ENCODE measurements around the gene MRPL45. TPM values are rescaled to one million over a fixed set of nuclear protein-coding genes. Genes with fewer than 3 reads are reported as not detected.
A peak's percentile ranks its signal among the peaks of the same experiment; 100 is the strongest.
"Not testable (repeated sequence)": the region's sequence is repeated elsewhere in the genome, so short reads cannot be mapped to it uniquely, and the experiment has no call there.

Gene MRPL45
- polyA plus RNA-seq, 1 donor from 2014 or later = 27.5 TPM

DNA sequence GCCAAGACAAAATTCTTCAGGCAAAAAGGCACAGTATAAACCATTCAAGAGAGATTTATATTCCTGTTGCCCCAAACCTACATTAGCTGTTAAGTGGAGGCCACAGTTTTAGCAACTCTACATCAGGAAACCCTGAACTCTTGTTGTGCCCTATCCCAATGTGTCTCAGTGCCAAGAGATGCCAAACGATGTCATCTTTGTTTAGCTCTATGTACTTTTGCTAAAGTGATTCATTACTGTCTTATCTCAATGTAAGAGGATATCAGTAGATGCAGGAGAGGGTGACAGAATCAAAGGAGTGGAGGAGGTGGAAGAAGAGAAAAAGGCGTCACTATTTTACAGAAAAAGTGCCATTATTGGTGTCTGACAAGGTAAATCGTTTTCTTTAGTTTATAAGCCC, 28.8 kb upstream of the MRPL45 start:
- H3K4me2 ChIP-seq (ENCODE audit: low read length); H3K9ac ChIP-seq (ENCODE audit: low read length); H3K9me2 ChIP-seq (ENCODE audit: insufficient read depth, low read length); H3K36me3 ChIP-seq (ENCODE audit: insufficient read depth, low read length); H3F3A ChIP-seq (ENCODE audit: insufficient read depth, low read length, poor library complexity, severe bottlenecking); H3K9me3 ChIP-seq (ENCODE audit: low read length); H3K27me3 ChIP-seq (ENCODE audit: insufficient read depth, low read depth, low read length); H4K20me1 ChIP-seq (ENCODE audit: insufficient read depth); H2AFZ ChIP-seq (ENCODE audit: low read depth, low read length); H3K27ac ChIP-seq (ENCODE audit: low read length); H3K4me3 ChIP-seq (ENCODE audit: low read length); H3K79me2 ChIP-seq (replicated peaks; ENCODE audit: insufficient read depth, low read length): not testable (repeated sequence)

DNA sequence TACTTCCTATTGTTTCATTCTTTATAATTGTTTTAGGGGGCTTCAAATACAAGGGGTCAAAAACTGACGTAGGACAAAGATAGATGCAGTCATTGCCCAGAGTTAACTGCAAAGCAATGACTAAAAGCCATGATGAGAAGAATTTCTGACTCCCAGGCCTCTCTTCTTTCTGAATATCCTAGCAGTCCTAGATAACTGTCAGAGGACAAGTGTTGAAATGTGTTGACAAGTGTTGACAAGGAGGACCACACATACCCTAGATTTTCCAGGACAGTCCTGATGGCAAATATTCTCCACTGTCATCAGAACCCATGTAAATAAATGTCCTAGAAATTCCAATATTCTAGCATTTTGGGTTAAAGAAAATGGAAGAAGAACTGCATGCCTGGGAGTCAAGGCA, 27.9 kb upstream of the MRPL45 start:
- H3K9me2 ChIP-seq (ENCODE audit: insufficient read depth, low read length); H3K9ac ChIP-seq (ENCODE audit: low read length); H3K27ac ChIP-seq (ENCODE audit: low read length); H3K27me3 ChIP-seq (ENCODE audit: insufficient read depth, low read depth, low read length); H3K4me2 ChIP-seq (ENCODE audit: low read length); H3K9me3 ChIP-seq (ENCODE audit: low read length); H3K36me3 ChIP-seq (ENCODE audit: insufficient read depth, low read length); H3K4me3 ChIP-seq (ENCODE audit: low read length); H4K20me1 ChIP-seq (ENCODE audit: insufficient read depth); H3K79me2 ChIP-seq (replicated peaks; ENCODE audit: insufficient read depth, low read length); H3F3A ChIP-seq (ENCODE audit: insufficient read depth, low read length, poor library complexity, severe bottlenecking); H2AFZ ChIP-seq (ENCODE audit: low read depth, low read length): not testable (repeated sequence)

- not testable (repeated sequence) for H3K4me2 ChIP-seq (ENCODE audit: low read length); H4K20me1 ChIP-seq (ENCODE audit: insufficient read depth); H3K4me3 ChIP-seq (ENCODE audit: low read length); H3K9me3 ChIP-seq (ENCODE audit: low read length); H3F3A ChIP-seq (ENCODE audit: insufficient read depth, low read length, poor library complexity, severe bottlenecking); H3K9ac ChIP-seq (ENCODE audit: low read length); H3K36me3 ChIP-seq (ENCODE audit: insufficient read depth, low read length); H3K27ac ChIP-seq (ENCODE audit: low read length); H3K27me3 ChIP-seq (ENCODE audit: insufficient read depth, low read depth, low read length); H3K9me2 ChIP-seq (ENCODE audit: insufficient read depth, low read length); H3K79me2 ChIP-seq (replicated peaks; ENCODE audit: insufficient read depth, low read length); H2AFZ ChIP-seq (ENCODE audit: low read depth, low read length)
Observed at GRCh38 chr17:38269552-38269951, 27.4 kb upstream of the MRPL45 start.

DNA sequence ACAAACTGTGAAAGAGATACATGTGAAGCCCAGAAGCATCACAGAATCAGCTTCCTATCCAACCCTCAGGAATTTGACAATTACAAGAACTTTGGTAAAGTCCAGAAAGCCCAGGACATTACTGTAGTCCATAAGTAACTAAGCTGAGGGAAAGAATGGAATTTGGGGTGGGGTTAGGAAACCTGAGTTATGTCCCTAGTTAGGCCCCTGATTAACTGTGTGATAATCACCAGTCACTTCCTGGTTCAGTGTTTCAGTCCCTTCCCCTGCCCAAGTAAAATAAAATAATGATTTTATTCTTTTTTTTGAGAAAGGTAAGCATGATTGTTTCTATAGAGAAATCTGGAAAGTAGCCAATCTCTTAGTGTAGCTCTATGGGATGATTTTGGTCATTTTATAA, 11.0 kb upstream of the MRPL45 start:
- H3F3A ChIP-seq (ENCODE audit: insufficient read depth, low read length, poor library complexity, severe bottlenecking); H3K27ac ChIP-seq (ENCODE audit: low read length); H2AFZ ChIP-seq (ENCODE audit: low read depth, low read length); H3K9me3 ChIP-seq (ENCODE audit: low read length); H4K20me1 ChIP-seq (ENCODE audit: insufficient read depth); H3K79me2 ChIP-seq (replicated peaks; ENCODE audit: insufficient read depth, low read length); H3K4me2 ChIP-seq (ENCODE audit: low read length); H3K27me3 ChIP-seq (ENCODE audit: insufficient read depth, low read depth, low read length); H3K9ac ChIP-seq (ENCODE audit: low read length); H3K4me3 ChIP-seq (ENCODE audit: low read length); H3K36me3 ChIP-seq (ENCODE audit: insufficient read depth, low read length); H3K9me2 ChIP-seq (ENCODE audit: insufficient read depth, low read length): not testable (repeated sequence)

DNA sequence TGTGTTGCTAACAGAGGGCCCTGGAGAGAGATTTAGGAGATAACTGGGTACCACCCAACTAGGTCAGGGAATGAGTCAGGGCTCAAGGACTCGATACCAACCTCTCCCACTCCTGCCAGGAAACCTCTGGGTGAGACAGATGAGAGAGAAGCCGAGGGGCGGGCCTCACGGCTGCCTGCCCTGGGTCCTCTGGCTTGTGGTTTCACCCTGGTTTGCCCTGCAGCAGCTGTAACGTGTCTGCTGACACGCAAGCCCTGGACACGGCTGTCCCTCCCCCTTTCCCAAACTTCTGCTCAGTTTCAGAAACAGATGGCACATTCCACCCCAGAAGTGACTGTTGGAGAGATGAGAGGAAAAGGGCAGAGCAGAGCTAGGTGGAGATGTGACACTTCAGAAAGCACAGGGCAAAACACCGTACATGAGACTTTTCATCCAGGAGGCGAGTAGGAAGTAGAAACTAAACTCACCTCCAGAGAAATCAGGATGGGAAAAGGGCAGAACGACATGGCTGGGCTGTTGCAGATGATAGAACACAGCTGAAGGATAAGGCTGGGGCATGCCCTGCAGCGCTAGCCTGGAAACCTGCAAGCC, 10.4 kb upstream of the MRPL45 start:
- H3K4me3 ChIP-seq (ENCODE audit: low read length); H3K9ac ChIP-seq (ENCODE audit: low read length); H2AFZ ChIP-seq (ENCODE audit: low read depth, low read length); H3K27ac ChIP-seq (ENCODE audit: low read length); H3F3A ChIP-seq (ENCODE audit: insufficient read depth, low read length, poor library complexity, severe bottlenecking); H3K79me2 ChIP-seq (replicated peaks; ENCODE audit: insufficient read depth, low read length); H3K9me3 ChIP-seq (ENCODE audit: low read length); H3K9me2 ChIP-seq (ENCODE audit: insufficient read depth, low read length); H3K4me2 ChIP-seq (ENCODE audit: low read length); H3K27me3 ChIP-seq (ENCODE audit: insufficient read depth, low read depth, low read length); H4K20me1 ChIP-seq (ENCODE audit: insufficient read depth); H3K36me3 ChIP-seq (ENCODE audit: insufficient read depth, low read length): not testable (repeated sequence)

- not testable (repeated sequence) for H3K27me3 ChIP-seq (ENCODE audit: insufficient read depth, low read depth, low read length); H3F3A ChIP-seq (ENCODE audit: insufficient read depth, low read length, poor library complexity, severe bottlenecking); H3K9me3 ChIP-seq (ENCODE audit: low read length); H3K9ac ChIP-seq (ENCODE audit: low read length); H4K20me1 ChIP-seq (ENCODE audit: insufficient read depth); H3K27ac ChIP-seq (ENCODE audit: low read length); H3K4me3 ChIP-seq (ENCODE audit: low read length); H3K79me2 ChIP-seq (replicated peaks; ENCODE audit: insufficient read depth, low read length); H2AFZ ChIP-seq (ENCODE audit: low read depth, low read length); H3K9me2 ChIP-seq (ENCODE audit: insufficient read depth, low read length); H3K36me3 ChIP-seq (ENCODE audit: insufficient read depth, low read length); H3K4me2 ChIP-seq (ENCODE audit: low read length)
- TF ChIP-seq CTCF (IDR thresholded peaks at IDR 0.05; ENCODE audit: poor library complexity, severe bottlenecking) (peak; percentile 68), SMC3 (conservative IDR thresholded peaks at IDR 0.05; ENCODE audit: poor library complexity) (peak; percentile 68), RAD21 (conservative IDR thresholded peaks at IDR 0.05) (peak; percentile 66)
Observed at GRCh38 chr17:38288217-38288827, 8.6 kb upstream of the MRPL45 start.

DNA sequence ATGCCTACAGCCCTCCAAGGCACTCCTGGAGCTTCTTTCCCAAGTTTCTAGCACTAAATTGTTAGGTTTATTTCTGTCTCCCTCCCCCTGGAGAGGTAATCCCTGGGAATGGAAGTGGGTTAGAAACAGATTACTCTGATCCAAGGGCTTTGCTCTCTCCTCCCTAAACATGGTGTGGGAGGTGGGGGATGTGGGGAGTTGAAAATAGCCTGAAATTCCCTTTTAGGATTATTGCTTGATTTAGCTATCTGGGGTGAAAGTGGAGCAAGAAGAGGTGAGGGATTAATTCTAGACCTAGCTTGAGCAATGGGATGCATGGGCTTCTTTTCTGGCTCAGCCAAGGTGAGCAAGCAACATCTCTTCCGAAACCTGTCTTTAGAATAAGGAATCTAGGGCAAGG, 7.2 kb upstream of the MRPL45 start:
- H3K9ac ChIP-seq (ENCODE audit: low read length); H3K27ac ChIP-seq (ENCODE audit: low read length); H3K4me2 ChIP-seq (ENCODE audit: low read length); H3F3A ChIP-seq (ENCODE audit: insufficient read depth, low read length, poor library complexity, severe bottlenecking); H2AFZ ChIP-seq (ENCODE audit: low read depth, low read length); H3K9me3 ChIP-seq (ENCODE audit: low read length); H3K4me3 ChIP-seq (ENCODE audit: low read length); H3K27me3 ChIP-seq (ENCODE audit: insufficient read depth, low read depth, low read length); H3K36me3 ChIP-seq (ENCODE audit: insufficient read depth, low read length); H4K20me1 ChIP-seq (ENCODE audit: insufficient read depth); H3K9me2 ChIP-seq (ENCODE audit: insufficient read depth, low read length); H3K79me2 ChIP-seq (replicated peaks; ENCODE audit: insufficient read depth, low read length): not testable (repeated sequence)

All from neural cell (in vitro differentiated cells).